Measurements from ENCODE around the gene AXIN1.

Gene AXIN1

GRCh38 chr16:263182-263774 lies 89.2 kb downstream of the AXIN1 start:
- TF ChIP-seq, protein P1, sequence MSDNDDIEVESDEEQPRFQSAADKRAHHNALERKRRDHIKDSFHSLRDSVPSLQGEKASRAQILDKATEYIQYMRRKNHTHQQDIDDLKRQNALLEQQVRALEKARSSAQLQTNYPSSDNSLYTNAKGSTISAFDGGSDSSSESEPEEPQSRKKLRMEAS (IDR thresholded peaks at IDR 0.05) = no peak
- TF ChIP-seq EP300 (IDR thresholded peaks at IDR 0.05; ENCODE audit: borderline replicate concordance) (no peak), CREB1 (IDR thresholded peaks at IDR 0.05; ENCODE audit: low read depth) (no peak), REST (IDR thresholded peaks at IDR 0.05; ENCODE audit: low read depth) (no peak), YY1 (IDR thresholded peaks at IDR 0.05; ENCODE audit: low read depth) (no peak), FOXM1 (IDR thresholded peaks at IDR 0.05; ENCODE audit: borderline replicate concordance, low read depth) (no peak), EGR1 (IDR thresholded peaks at IDR 0.05) (no peak), CEBPB (IDR thresholded peaks at IDR 0.05) (no peak), ZBTB7A (IDR thresholded peaks at IDR 0.05; ENCODE audit: low read depth) (no peak), TCF12 (IDR thresholded peaks at IDR 0.05; ENCODE audit: low read depth) (no peak), NFIC (IDR thresholded peaks at IDR 0.05) (no peak)

- no peak for TF ChIP-seq USF1 (IDR thresholded peaks at IDR 0.05)
- TF ChIP-seq, protein P1 (IDR thresholded peaks at IDR 0.05) = no peak
- TF ChIP-seq TAF1 (IDR thresholded peaks at IDR 0.05; ENCODE audit: low read depth) = no peak
- TF ChIP-seq REST (IDR thresholded peaks at IDR 0.05; ENCODE audit: low read depth) = no peak
- no peak for TF ChIP-seq EGR1 (IDR thresholded peaks at IDR 0.05)
- no peak for TF ChIP-seq RAD21 (IDR thresholded peaks at IDR 0.05; ENCODE audit: low read depth)
- no peak for TF ChIP-seq FOXM1 (IDR thresholded peaks at IDR 0.05; ENCODE audit: borderline replicate concordance, low read depth)
These were observed 90.3 kb downstream of the AXIN1 start for GRCh38 chr16:262121-262745.

DNA sequence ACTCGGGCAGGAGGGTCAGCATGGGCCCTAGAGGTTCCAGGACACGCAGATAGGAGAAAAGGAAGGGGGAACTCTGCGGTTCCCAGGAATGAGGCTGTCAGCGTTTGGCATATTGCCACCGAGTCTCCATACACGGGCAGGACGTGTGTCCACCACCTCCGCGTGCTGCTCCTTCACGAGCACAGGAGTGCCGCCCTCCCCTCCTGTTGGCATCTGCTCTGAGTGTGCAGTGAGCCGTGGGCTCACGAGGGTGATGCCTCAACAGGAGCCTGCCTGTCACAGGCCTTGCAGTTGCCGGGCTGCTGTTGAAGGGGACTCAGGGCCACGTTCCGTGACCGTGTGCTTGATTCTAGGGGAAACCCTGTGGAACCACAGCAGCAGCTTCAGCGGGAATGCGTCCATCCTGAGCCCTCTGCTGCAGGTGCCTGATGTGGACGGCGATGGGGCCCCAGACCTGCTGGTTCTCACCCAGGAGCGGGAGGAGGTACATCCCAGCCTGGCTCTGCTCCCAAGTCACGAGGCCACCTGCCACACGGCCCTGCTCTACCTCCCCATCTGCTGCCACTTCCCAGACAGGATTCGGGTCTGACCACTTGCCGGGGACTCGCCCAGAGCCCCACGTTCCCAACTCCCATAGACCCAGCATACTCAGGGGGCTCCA lies 91.4 kb downstream of the AXIN1 start:
- TF ChIP-seq USF1 (IDR thresholded peaks at IDR 0.05) = no peak
- TF ChIP-seq NFIC (IDR thresholded peaks at IDR 0.05) = peak; percentile 23; the same call in 1 of the 2 replicates

DNA sequence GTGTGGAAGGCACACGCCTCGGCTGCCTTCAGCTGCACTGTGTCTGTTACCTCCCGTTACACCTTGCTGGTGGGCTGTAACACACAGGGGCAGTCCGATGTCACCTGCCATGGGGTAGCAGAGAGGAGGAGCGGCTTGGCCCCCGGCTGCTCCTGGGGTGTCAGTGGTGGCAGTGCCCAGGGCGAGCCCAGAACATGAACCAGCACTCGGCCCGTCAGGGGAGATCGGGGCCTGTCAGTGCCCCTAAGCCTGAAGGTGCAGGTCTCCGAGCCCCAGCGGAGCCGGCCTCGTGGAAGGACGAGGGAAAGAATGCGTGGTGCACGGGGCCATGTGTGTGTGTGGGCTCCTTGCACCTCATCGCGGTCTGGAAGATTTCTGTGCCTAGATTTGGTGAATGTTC lies 92.2 kb downstream of the AXIN1 start:
- no peak for TF ChIP-seq ZBTB7A (IDR thresholded peaks at IDR 0.05; ENCODE audit: low read depth)
- no peak for TF ChIP-seq YY1 (IDR thresholded peaks at IDR 0.05; ENCODE audit: low read depth)
- TF ChIP-seq TEAD4 (IDR thresholded peaks at IDR 0.05) = no peak
- TF ChIP-seq CEBPB (IDR thresholded peaks at IDR 0.05) = no peak
- TF ChIP-seq RAD21 (IDR thresholded peaks at IDR 0.05; ENCODE audit: low read depth) = no peak
- no peak for TF ChIP-seq TAF1 (IDR thresholded peaks at IDR 0.05; ENCODE audit: low read depth)
- no peak for TF ChIP-seq EGR1 (IDR thresholded peaks at IDR 0.05)
- no peak for TF ChIP-seq REST (IDR thresholded peaks at IDR 0.05; ENCODE audit: low read depth)
- TF ChIP-seq, protein P1 (IDR thresholded peaks at IDR 0.05) = no peak
- no peak for TF ChIP-seq EP300 (IDR thresholded peaks at IDR 0.05; ENCODE audit: borderline replicate concordance)
- no peak for TF ChIP-seq USF1 (IDR thresholded peaks at IDR 0.05)
- TF ChIP-seq CREB1 (IDR thresholded peaks at IDR 0.05; ENCODE audit: low read depth) = no peak
- TF ChIP-seq FOXM1 (IDR thresholded peaks at IDR 0.05; ENCODE audit: borderline replicate concordance, low read depth) = no peak

Measured in Ishikawa (cell line).